NCI-H2081 (cell line): Measurements from ENCODE around the gene YARS1.

ENCODE experiments used
- DNase-seq, 2 experiments: peaks; one replicate each; lab custom pipeline; 2025; lab: John Stamatoyannopoulos, UW

YARS1 gene

DNA sequence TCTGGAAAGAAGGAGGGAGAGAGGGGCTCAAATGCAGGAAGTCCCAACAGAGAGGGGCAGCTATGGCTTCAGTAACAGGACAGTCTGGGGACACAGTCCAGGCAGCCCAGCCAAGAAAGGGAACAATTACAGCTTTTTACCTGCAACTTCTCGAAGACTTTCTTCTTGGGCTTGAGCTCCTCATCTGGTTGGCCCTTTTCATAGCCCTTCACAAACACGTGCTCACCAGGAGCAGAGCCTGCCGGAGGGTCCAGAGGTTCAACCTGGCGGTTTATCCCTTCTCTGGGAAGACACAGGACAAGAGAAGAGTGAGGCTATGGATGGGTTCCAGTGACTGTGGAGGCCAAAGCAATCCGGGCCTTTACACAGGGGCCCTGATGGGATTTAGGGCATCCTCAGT is 37.9 kb downstream of the YARS1 start:
- DNase-seq = no peak

- DNase-seq = no peak
Observed at GRCh38 chr1:32775640-32776337, 41.4 kb downstream of the YARS1 start.

DNA sequence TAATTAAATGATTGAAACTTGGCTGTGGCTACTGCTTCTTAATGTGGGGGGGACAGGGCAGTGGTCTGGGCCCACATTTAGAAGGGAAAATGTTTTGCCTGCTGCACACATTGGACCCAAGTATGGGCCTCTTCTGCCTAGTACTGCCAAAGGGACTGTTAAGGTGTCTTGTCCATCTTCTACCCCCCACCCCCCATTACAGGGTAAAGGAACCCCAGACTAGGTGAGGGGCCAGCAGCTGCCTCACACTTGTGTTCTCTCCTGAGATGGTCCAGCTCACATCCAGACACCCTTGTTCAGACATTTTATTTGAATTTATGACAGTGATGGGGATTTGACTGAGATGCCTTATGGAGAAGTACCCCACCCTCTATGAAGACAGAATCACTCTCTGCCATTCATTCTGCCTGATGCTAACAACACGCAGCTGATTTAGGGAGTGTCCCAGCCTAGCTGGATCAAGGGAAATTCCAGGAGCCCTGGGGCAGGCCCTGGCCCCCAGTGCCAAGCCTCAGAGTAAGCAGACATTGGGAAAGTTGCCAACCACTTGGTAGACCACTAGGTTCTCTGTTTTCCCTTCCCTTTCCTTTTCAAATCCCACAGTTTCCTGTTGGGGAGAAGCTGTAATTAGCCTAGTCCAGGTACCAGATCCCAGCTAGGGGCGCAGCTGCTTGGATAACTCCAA is 42.1 kb downstream of the YARS1 start:
- DNase-seq = peak; percentile 32 to 64

GRCh38 chr1:32774464-32774808 is 42.7 kb downstream of the YARS1 start:
- DNase-seq = no peak

- DNase-seq = no peak
Observed at GRCh38 chr1:32773764-32774463, 43.2 kb downstream of the YARS1 start.

DNA sequence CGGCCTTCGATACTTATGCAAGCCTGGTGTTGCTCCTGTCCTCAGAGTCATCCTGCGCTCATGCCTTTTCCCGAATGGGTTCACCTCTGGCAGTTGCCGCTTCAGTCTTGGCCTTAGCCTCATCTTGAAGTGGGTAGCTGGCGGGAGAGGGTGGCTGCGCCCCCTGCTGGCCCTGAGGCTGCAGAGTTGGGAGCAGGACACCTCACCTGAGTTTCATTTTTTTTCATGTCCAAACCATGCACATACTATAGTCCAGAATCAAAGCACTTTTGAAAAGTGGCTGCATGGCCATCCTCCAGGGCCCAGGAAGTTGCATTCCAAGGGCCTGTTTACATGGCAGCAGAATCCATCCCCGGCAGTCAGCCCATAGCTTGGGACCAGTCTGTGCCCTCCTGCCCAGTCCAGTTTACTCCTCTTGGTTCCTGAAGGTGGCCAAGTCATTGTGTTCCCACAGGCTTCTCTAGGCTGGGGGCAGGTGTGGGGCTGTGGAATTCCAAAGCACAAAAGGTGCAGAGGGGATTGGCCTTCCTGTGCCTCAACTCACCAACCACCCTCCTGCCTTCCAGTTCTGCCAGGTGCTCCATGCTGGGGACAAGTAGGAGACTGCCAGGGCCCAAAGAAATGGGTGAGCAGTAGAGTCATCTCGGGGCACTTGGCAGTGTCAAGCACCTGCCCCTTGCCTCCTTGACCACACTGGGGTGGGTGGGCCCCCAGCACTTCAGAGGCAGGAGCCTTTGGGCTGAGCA is 44.0 kb downstream of the YARS1 start:
- DNase-seq = peak; percentile 70 to 75

- DNase-seq = no peak
Observed at GRCh38 chr1:32772281-32773017, 44.7 kb downstream of the YARS1 start.

GRCh38 chr1:32771561-32772280 is 45.4 kb downstream of the YARS1 start:
- no peak for DNase-seq

GRCh38 chr1:32770741-32771548 is 46.2 kb downstream of the YARS1 start:
- DNase-seq = no peak

DNA sequence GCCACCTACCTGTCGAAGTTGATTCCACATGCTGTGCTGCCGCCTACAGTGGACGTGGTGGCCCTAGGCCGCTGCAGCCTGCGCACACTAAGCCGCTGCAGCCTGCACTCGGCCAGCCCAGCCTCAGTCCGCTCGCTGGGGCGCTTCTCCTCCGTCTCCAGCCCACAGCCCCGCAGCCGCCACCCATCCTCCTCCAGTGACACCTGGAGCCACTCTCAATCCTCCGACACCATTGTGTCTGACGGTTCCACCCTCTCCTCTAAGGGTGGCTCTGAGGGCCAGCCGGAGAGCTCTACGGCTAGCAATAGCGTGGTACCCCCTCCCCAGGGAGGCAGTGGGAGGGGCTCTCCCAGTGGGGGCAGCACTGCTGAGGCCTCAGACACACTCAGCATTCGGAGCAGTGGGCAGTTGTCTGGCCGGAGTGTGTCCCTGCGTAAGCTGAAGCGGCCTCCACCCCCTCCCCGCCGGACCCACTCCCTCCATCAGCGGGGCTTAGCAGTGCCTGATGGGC is 46.9 kb downstream of the YARS1 start:
- DNase-seq = no peak

GRCh38 chr1:32769524-32770220 is 47.5 kb downstream of the YARS1 start:
- DNase-seq = no peak

DNA sequence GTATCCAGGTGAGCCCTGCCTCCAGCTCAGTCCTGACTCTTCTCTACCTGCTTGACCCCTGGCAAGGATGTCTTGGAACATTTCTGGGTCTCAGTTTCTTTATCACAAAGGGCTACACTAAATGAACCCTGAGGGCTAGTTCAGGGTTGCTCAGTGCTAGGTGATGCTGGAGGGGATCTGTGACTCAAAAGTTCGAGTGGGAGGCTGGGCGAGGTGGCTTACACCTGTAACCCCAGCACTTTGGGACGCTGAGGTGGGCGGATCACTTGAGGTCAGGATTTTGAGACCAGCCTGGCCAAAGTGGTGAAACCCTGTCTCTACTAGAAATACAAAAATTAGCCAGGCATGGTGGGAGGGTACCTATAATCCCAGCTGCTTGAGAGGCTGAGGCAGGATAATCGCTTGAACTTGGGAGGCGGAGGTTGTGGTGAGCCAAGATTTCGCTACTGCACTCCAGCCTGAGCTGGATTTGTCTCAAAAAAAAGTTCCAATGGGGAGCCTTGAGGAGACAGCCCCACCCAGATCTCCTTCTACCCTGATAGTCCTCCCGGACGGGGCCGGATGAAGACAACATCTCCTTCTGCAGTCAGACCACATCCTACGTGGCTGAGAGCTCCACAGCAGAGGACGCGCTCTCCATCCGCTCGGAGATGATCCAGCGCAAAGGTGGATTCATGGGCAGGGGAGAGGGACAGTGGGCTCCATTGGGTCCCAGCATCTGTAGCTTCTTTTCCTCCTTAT is 48.9 kb downstream of the YARS1 start:
- DNase-seq = no peak

DNA sequence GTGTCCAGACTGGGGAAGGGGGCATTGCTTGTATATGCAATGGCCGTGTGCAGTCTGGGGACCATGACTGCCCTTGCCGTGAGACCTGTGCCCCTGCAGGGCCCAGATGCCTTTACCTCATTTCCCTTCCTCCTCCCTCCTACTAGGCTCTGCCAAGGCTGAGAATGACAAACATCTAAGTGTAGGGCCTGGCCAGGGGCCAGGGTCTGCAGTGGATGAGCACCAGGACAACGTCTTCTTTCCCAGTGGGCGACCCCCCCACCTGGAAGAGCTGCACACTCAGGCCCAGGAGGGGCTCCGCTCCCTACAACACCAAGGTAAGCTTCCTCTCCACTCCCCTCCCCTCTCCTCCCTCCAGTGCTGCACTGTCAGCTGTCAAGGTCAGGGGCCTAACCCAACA is 49.5 kb downstream of the YARS1 start:
- DNase-seq = no peak

DNA sequence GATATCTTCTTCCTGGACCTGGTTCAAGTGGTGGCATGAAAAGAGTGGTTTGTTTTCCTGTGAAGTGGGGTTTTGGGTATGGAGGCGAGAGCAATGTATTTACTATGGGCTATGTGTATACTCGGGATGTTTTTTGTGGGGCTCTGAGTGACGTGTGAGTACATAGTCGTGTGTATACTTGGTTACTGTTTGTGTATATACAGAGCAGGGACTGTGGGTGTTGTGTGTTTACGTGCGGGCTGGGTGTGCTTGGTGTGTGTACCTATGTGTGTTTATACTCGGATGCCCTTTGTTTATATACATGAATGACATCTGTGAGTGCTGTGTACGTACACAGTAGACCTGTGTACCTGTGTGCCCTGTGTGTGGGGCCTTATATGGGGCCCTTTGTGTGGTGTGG is 50.0 kb downstream of the YARS1 start:
- DNase-seq = no peak

- DNase-seq = no peak
Observed at GRCh38 chr1:32766328-32766972, 50.7 kb downstream of the YARS1 start.

DNA sequence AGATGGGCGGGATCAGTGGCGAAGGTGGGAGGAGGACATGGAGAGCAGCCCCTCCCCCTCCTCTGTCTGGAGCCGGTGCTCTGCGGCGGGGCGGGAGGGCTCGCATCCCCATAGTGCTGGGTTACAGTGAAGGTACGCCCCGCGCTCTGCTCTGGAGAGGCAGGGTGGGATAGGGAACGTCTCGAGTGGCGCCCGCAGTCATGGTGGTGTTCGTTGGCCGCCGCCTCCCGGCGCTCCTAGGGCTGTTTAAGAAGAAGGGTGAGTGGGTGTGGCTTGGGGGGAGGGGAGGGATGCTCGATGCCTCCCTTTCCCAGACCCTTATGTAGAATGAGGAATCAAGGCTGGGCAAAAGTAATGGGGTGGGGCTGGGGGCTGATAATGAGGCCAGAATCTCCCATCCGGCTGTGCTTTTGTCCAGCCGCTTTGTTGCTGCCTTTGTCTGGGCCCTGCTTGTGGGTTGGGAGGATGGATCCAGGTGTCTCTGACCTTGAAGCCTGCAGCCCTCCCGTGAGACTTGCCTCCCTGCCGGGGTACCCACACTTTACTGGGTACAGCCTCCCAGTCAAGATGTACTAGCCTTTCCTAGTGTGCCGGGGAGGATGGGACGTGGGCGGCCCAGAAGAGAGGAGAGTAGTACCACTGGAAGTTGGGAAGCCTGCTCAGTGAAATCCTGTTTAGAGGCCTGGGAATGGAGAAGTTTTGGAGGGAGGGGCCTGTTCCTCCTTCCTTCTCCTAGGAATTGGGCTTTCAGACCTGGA is 51.4 kb downstream of the YARS1 start:
- DNase-seq = no peak

- no peak for DNase-seq
Observed at GRCh38 chr1:32764826-32765569, 52.2 kb downstream of the YARS1 start.
